GM12874 (cell line): Measurements from ENCODE around the gene SLC29A3.

Experiments
- CTCF ChIP-seq: IDR thresholded peaks from 2 replicates; pipeline ENCODE4 v1.5.1; 2011; ENCODE audit warnings: low read depth, mild to moderate bottlenecking, control low read depth, low read length, moderate library complexity; ENCODE audit not compliant: insufficient read depth

The SLC29A3 gene

GRCh38 chr10:71291528-71291900 lies 27.5 kb upstream of the SLC29A3 start:
- no peak for TF ChIP-seq CTCF

GRCh38 chr10:71292624-71293445 lies 26.2 kb upstream of the SLC29A3 start:
- TF ChIP-seq CTCF, result no peak

GRCh38 chr10:71293446-71294084 lies 25.5 kb upstream of the SLC29A3 start:
- no peak for TF ChIP-seq CTCF

- no peak for TF ChIP-seq CTCF
Observed at GRCh38 chr10:71294091-71294561, 24.9 kb upstream of the SLC29A3 start.

- TF ChIP-seq CTCF, result no peak
Observed at GRCh38 chr10:71294856-71295255, 24.2 kb upstream of the SLC29A3 start.

GRCh38 chr10:71295641-71296040 lies 23.4 kb upstream of the SLC29A3 start:
- no peak for TF ChIP-seq CTCF

GRCh38 chr10:71296086-71296485 lies 23.0 kb upstream of the SLC29A3 start:
- TF ChIP-seq CTCF, result no peak
